Progenitor cell of endocrine pancreas (in vitro differentiated cells): Measurements from ENCODE around the gene ATG9B. TPM values are rescaled to one million over a fixed set of nuclear protein-coding genes. Genes with fewer than 3 reads are reported as not detected.

Experiments
- DNase-seq: peaks from one replicate; pipeline ENCODE4 v3.0.0; 2021; ENCODE audit warnings: low spot score; ENCODE audit not compliant: unreplicated experiment
- H3K27ac Mint-ChIP-seq: 2 replicates; pipeline ENCODE4 v1.8.0; 2021; ENCODE audit warnings: mild to moderate bottlenecking, moderate library complexity, mixed read lengths
- H3K27me3 Mint-ChIP-seq: 2 replicates; pipeline ENCODE4 v1.8.0; 2021; ENCODE audit warnings: mixed read lengths
- H3K36me3 Mint-ChIP-seq: 2 replicates; pipeline ENCODE4 v1.8.0; 2022; ENCODE audit warnings: mixed read lengths; ENCODE audit not compliant: insufficient read depth
- H3K4me1 Mint-ChIP-seq: 2 replicates; pipeline ENCODE4 v1.8.0; 2021; ENCODE audit warnings: low read depth, mixed read lengths
- H3K4me3 Mint-ChIP-seq: 2 replicates; pipeline ENCODE4 v1.8.0; 2021; ENCODE audit warnings: low read depth, mild to moderate bottlenecking, moderate library complexity, mixed read lengths
- H3K9me3 Mint-ChIP-seq: 2 replicates; pipeline ENCODE4 v1.8.0; 2021; ENCODE audit warnings: low read depth, mixed read lengths
- CTCF ChIP-seq: fragments of 200-600 bp; sonication (generic); IDR thresholded peaks from one replicate; pipeline ENCODE4 v1.5.0; 2021; ENCODE audit warnings: antibody characterized with exemption, mild to moderate bottlenecking; ENCODE audit not compliant: unreplicated experiment
- total RNA-seq: library from RNA; stranded (reverse); gene quantifications from 2 replicates; pipeline ENCODE4 v1.2.1, GENCODE V29; 2021

The ATG9B gene
- total RNA-seq, 1 donor from 2014 or later, result 0.79 TPM

- peak overlapping the region; percentile 84 for H3K4me3 Mint-ChIP-seq
- no peak for DNase-seq
- H3K4me1 Mint-ChIP-seq, result peaks cover 37% of the 10 kb centered on the region
- no peak for TF ChIP-seq CTCF
- H3K27ac Mint-ChIP-seq, result peak overlapping the region; percentile 73
- H3K36me3 Mint-ChIP-seq, result peaks cover 3% of the 10 kb centered on the region
- no peaks in the 10 kb centered on the region for H3K27me3 Mint-ChIP-seq
- no peaks in the 10 kb centered on the region for H3K9me3 Mint-ChIP-seq
Measured at GRCh38 chr7:151060416-151061212, 36.3 kb upstream of the ATG9B start.

GRCh38 chr7:151060113-151060415, 35.8 kb upstream of the ATG9B start:
- Mint-ChIP-seq H3K4me3 (peak overlapping the region; percentile 84), H3K4me1 (peaks cover 37% of the 10 kb centered on the region), H3K9me3 (no peaks in the 10 kb centered on the region), H3K36me3 (no peaks in the 10 kb centered on the region), H3K27me3 (no peaks in the 10 kb centered on the region), H3K27ac (peak overlapping the region; percentile 73)
- TF ChIP-seq CTCF, result peak; percentile 26
- no peak for DNase-seq

GRCh38 chr7:151059367-151060112, 35.2 kb upstream of the ATG9B start, which contains the start of gene SLC4A2:
Gene SLC4A2, plus strand, starts transcription at chr7:151059589. Its CDS starts 2,399 bp downstream, at chr7:151061988.
- DNase-seq, result peak; percentile 52
- peaks cover 3% of the 10 kb centered on the region for H3K36me3 Mint-ChIP-seq
- no peaks in the 10 kb centered on the region for H3K9me3 Mint-ChIP-seq
- peak; percentile 75 for TF ChIP-seq CTCF
- H3K27me3 Mint-ChIP-seq, result no peaks in the 10 kb centered on the region
- peaks cover 37% of the 10 kb centered on the region for H3K4me1 Mint-ChIP-seq
- H3K4me3 Mint-ChIP-seq, result peak within 1 kb of the TSS; percentile 89
- peak within 1 kb of the TSS; percentile 97 for H3K27ac Mint-ChIP-seq

- Mint-ChIP-seq H3K4me3 (peak overlapping the region; percentile 89), H3K27me3 (no peaks in the 10 kb centered on the region), H3K27ac (peak overlapping the region; percentile 97), H3K9me3 (no peaks in the 10 kb centered on the region), H3K4me1 (peaks cover 37% of the 10 kb centered on the region), H3K36me3 (peaks cover 3% of the 10 kb centered on the region)
- no peak for DNase-seq
- no peak for TF ChIP-seq CTCF
Measured at GRCh38 chr7:151058781-151059366, 34.6 kb upstream of the ATG9B start.
